ENCODE measurements around the gene AGBL3.

GRCh38 chr7:134947831-134948230 is 38.5 kb upstream of the AGBL3 start:
- TF ChIP-seq PHF8 (IDR thresholded peaks at IDR 0.05; ENCODE audit: borderline replicate concordance, low read depth) = no peak
- TF ChIP-seq HDAC2 (IDR thresholded peaks at IDR 0.05) = no peak
